Nephron (organoid): ENCODE data around the gene MMEL1.
"Not testable (repeated sequence)": the region's sequence is repeated elsewhere in the genome, so short reads cannot be mapped to it uniquely, and the experiment has no call there.

Source experiments
- H3K27ac Mint-ChIP-seq, 3 experiments: 2 replicates each; pipeline ENCODE4 v1.8.0; 2020; ENCODE audit warnings: mixed read lengths in 3 of 3, mild to moderate bottlenecking in 2 of 3, moderate library complexity in 1 of 3
- H3K27me3 Mint-ChIP-seq: 2 replicates; pipeline ENCODE4 v1.8.0; 2021; ENCODE audit warnings: low read depth, mild to moderate bottlenecking, moderate library complexity, mixed read lengths
- H3K36me3 Mint-ChIP-seq: 2 replicates; pipeline ENCODE4 v1.8.0; 2020; ENCODE audit warnings: low read depth, mixed read lengths
- H3K4me1 Mint-ChIP-seq: 2 replicates; pipeline ENCODE4 v1.8.0; 2020; ENCODE audit warnings: mixed read lengths
- H3K4me3 Mint-ChIP-seq, 3 experiments: 2 replicates each; pipeline ENCODE4 v1.8.0; 2020; ENCODE audit warnings: mild to moderate bottlenecking in 3 of 3, mixed read lengths in 3 of 3, moderate library complexity in 2 of 3
- H3K9me3 Mint-ChIP-seq: 2 replicates; pipeline ENCODE4 v1.8.0; 2020; ENCODE audit warnings: mixed read lengths
- TF ChIP-seq, protein P1 (sequence below), 3 experiments: fragments of 200-600 bp; sonication (generic); IDR thresholded peaks; one replicate each; pipeline ENCODE4 v1.5.0; 2021; ENCODE audit warnings: antibody characterized with exemption in 3 of 3; ENCODE audit not compliant: unreplicated experiment in 3 of 3

MMEL1 gene, protein sequence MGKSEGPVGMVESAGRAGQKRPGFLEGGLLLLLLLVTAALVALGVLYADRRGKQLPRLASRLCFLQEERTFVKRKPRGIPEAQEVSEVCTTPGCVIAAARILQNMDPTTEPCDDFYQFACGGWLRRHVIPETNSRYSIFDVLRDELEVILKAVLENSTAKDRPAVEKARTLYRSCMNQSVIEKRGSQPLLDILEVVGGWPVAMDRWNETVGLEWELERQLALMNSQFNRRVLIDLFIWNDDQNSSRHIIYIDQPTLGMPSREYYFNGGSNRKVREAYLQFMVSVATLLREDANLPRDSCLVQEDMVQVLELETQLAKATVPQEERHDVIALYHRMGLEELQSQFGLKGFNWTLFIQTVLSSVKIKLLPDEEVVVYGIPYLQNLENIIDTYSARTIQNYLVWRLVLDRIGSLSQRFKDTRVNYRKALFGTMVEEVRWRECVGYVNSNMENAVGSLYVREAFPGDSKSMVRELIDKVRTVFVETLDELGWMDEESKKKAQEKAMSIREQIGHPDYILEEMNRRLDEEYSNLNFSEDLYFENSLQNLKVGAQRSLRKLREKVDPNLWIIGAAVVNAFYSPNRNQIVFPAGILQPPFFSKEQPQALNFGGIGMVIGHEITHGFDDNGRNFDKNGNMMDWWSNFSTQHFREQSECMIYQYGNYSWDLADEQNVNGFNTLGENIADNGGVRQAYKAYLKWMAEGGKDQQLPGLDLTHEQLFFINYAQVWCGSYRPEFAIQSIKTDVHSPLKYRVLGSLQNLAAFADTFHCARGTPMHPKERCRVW

DNA sequence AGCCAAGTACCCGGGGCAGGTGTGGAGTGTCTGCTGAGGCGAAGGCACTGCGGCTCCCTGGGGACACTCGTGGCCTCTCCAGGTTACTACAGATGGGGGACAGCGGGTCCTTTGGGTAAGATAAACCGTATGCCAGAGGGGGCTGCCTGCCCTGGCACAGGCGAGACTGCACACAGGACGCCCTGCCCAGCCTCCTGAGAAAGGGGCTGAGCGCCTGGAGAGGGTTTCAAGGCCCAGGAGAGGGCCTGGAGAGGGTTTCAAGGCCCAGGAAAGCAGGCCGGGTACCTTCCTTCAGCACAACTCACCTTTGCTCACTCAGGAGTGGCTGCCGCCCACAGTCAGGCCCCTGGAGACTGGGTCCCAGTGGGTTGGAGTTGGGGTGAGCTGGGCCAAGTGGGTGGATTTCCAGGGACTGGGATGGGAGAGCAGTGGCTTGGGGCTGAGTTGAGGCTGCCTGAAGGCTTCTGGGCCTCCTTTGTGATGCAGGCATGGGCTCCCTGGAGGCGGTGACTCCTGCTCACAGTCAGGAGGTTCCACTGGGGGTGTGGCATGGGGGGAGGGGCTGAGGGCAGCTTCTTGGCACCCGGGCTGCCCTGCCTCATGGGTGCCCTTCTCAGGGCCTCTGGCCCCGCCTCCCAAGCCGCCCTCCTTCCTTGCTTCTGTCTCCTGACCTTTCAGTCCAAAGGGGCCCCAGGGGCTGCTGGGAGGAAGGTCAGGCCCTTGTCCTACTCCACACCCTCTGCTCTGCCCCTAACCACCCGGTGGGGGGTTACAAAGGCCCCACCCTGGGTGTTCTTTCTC, at the start of gene MMEL1:
Gene MMEL1, minus strand, starts transcription at position 456 of the 801 bp plus-strand sequence. CDS start 3,532 bp downstream, outside the sequence.
- TF ChIP-seq, protein P1, sequence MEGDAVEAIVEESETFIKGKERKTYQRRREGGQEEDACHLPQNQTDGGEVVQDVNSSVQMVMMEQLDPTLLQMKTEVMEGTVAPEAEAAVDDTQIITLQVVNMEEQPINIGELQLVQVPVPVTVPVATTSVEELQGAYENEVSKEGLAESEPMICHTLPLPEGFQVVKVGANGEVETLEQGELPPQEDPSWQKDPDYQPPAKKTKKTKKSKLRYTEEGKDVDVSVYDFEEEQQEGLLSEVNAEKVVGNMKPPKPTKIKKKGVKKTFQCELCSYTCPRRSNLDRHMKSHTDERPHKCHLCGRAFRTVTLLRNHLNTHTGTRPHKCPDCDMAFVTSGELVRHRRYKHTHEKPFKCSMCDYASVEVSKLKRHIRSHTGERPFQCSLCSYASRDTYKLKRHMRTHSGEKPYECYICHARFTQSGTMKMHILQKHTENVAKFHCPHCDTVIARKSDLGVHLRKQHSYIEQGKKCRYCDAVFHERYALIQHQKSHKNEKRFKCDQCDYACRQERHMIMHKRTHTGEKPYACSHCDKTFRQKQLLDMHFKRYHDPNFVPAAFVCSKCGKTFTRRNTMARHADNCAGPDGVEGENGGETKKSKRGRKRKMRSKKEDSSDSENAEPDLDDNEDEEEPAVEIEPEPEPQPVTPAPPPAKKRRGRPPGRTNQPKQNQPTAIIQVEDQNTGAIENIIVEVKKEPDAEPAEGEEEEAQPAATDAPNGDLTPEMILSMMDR (IDR thresholded peaks at IDR 0.05; ENCODE audit: unreplicated experiment in 3 of 3): no peak
- H3K36me3 Mint-ChIP-seq: peaks cover 3% of the 10 kb centered on the region
- H3K9me3 Mint-ChIP-seq: peaks cover 10% of the 10 kb centered on the region
- H3K4me3 Mint-ChIP-seq: no peak within 1 kb of the TSS
- H3K4me1 Mint-ChIP-seq: peaks cover 3% of the 10 kb centered on the region
- H3K27ac Mint-ChIP-seq: no peak within 1 kb of the TSS
- peaks cover 54% of the 10 kb centered on the region for H3K27me3 Mint-ChIP-seq

GRCh38 chr1:2676726-2677125, 43.9 kb upstream of the MMEL1 start:
- not testable (repeated sequence) for H3K4me1 Mint-ChIP-seq, H3K27me3 Mint-ChIP-seq, H3K27ac Mint-ChIP-seq, H3K9me3 Mint-ChIP-seq, H3K4me3 Mint-ChIP-seq, H3K36me3 Mint-ChIP-seq

DNA sequence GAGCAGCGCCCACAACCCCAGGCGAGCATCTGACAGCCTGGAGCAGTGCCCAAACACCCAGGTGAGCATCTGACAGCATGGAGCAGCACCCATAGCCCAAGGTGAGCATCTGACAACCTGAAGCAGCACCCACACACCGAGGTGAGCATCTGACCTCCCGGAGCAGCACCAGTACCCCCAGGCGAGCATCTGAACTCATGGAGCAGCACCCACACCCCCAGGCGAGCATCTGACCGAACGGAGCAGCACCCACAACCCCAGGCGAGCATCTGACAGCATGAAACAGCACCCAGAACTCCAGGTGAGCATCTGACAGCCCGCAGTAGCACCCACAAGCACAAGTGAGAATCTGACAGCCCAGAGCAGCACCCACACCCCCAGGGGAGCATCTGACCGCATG, 38.8 kb upstream of the MMEL1 start:
- H3K27me3 Mint-ChIP-seq, H3K4me1 Mint-ChIP-seq, H3K36me3 Mint-ChIP-seq, H3K4me3 Mint-ChIP-seq, H3K9me3 Mint-ChIP-seq, H3K27ac Mint-ChIP-seq: not testable (repeated sequence)

- H3K27ac Mint-ChIP-seq, H3K36me3 Mint-ChIP-seq, H3K27me3 Mint-ChIP-seq, H3K4me3 Mint-ChIP-seq, H3K9me3 Mint-ChIP-seq, H3K4me1 Mint-ChIP-seq: not testable (repeated sequence)
Measured at GRCh38 chr1:2659806-2660205, 27.0 kb upstream of the MMEL1 start.

GRCh38 chr1:2657909-2658308, 25.1 kb upstream of the MMEL1 start:
- peaks cover 28% of the 10 kb centered on the region for H3K9me3 Mint-ChIP-seq
- not testable (repeated sequence) for H3K27ac Mint-ChIP-seq, H3K36me3 Mint-ChIP-seq, H3K4me1 Mint-ChIP-seq, H3K4me3 Mint-ChIP-seq
- H3K27me3 Mint-ChIP-seq: peaks cover 12% of the 10 kb centered on the region

DNA sequence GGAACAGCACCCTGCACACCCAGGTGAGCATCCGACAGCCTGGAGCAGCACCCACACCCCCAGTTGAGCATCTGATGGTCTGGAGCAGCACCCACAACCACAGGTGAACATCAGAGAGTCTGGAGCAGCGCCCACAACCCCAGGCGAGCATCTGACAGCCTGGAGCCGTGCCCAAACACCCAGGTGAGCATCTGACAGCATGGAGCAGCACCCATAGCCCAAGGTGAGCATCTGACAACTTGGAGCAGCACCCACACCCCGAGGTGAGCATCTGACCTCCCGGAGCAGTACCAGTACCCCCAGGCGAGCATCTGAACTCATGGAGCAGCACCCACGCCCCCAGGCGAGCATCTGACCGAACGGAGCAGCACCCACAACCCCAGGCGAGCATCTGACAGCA, 24.3 kb upstream of the MMEL1 start:
- not testable (repeated sequence) for H3K27ac Mint-ChIP-seq, H3K4me1 Mint-ChIP-seq, H3K36me3 Mint-ChIP-seq, H3K4me3 Mint-ChIP-seq
- peaks cover 34% of the 10 kb centered on the region for H3K9me3 Mint-ChIP-seq
- peaks cover 20% of the 10 kb centered on the region for H3K27me3 Mint-ChIP-seq

DNA sequence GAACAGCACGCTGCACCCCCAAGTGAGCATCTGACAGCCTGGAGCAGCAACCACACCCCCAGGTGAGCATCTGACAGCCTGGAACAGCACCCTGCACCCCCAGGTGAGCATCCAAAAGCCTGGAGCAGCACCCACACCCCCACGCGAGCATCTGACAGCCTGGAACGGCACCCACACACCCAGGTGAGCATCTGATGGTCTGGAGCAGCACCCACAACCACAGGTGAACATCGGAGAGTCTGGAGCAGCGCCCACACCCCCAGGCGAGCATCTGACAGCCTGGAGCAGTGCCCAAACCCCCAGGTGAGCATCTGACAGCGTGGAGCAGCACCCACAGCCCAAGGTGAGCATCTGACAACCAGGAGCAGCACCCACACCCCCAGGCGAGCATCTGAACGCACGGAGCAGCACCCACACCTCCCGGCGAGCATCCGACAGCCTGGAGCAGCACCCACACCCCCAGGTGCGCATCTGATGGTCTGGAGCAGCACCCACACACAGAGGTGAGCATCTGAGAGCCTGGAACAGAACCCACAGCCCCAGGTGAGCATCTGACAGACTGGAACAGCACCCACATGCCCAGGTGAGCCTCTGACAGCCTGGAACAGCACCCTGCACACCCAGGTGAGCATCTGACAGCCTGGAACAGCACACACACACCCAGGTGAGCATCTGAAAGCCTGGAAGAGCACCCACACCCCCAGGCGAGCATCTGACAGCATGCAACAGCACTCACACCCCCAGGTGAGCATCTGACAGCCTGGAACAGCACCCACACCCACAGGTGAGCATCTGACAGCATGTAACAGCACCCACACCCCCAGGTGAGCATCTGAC, 23.0 kb upstream of the MMEL1 start:
- H3K27me3 Mint-ChIP-seq: peaks cover 24% of the 10 kb centered on the region
- not testable (repeated sequence) for H3K36me3 Mint-ChIP-seq, H3K4me3 Mint-ChIP-seq, H3K4me1 Mint-ChIP-seq, H3K27ac Mint-ChIP-seq
- H3K9me3 Mint-ChIP-seq: peaks cover 35% of the 10 kb centered on the region

- not testable (repeated sequence) for H3K4me3 Mint-ChIP-seq, H3K36me3 Mint-ChIP-seq, H3K4me1 Mint-ChIP-seq, H3K27ac Mint-ChIP-seq
- peaks cover 24% of the 10 kb centered on the region for H3K27me3 Mint-ChIP-seq
- H3K9me3 Mint-ChIP-seq: peaks cover 35% of the 10 kb centered on the region
Measured at GRCh38 chr1:2654443-2654948, 21.7 kb upstream of the MMEL1 start.

DNA sequence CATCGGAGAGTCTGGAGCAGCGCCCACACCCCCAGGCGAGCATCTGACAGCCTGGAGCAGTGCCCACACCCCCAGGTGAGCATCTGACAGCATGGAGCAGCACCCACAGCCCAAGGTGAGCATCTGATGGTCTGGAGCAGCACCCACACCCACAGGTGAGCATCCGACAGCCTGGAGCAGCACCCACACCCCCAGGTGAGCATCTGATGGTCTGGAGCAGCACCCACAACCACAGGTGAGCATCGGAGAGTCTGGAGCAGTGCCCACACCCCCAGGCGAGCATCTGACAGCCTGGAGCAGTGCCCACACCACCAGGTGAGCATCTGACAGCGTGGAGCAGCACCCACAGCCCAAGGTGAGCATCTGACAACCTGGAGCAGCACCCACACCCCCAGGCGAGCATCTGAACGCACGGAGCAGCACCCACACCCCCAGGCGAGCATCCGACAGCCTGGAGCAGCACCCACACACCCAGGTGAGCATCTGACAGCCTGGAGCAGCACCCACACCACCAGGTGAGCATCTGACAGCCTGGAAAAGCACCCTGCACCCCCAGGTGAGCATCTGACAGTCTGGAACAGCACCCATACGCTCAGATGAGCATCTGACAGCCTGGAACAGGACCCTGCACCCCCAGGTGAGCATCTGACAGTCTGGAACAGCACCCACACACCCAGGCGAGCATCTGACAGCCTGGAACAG, 21.1 kb upstream of the MMEL1 start:
- H3K9me3 Mint-ChIP-seq: peaks cover 35% of the 10 kb centered on the region
- peaks cover 24% of the 10 kb centered on the region for H3K27me3 Mint-ChIP-seq
- H3K4me1 Mint-ChIP-seq, H3K4me3 Mint-ChIP-seq, H3K27ac Mint-ChIP-seq, H3K36me3 Mint-ChIP-seq: not testable (repeated sequence)

DNA sequence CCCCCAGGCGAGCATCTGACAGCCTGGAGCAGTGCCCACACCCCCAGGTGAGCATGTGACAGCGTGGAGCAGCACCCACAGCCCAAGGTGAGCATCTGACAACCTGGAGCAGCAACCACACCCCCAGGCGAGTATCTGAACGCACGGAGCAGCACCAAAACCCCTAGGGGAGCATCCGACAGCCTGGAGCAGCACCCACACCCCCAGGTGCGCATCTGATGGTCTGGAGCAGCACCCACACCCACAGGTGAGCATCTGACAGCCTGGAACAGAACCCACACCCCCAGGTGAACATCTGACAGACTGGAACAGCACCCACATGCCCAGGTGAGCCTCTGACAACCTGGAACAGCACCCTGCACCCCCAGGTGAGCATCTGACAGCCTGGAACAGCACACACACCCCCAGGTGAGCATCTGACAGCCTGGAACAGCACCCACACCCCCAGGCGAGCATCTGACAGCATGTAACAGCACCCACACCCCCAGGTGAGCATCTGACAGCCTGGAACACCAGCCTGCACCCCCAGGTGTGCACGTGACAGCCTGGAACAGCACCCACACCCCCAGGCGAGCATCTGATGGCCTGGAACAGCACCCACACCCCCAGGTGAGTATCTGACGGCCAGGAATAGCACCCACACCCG, 20.2 kb upstream of the MMEL1 start:
- not testable (repeated sequence) for H3K36me3 Mint-ChIP-seq, H3K4me1 Mint-ChIP-seq, H3K27ac Mint-ChIP-seq, H3K4me3 Mint-ChIP-seq
- Mint-ChIP-seq H3K27me3 (peaks cover 24% of the 10 kb centered on the region), H3K9me3 (peaks cover 37% of the 10 kb centered on the region)

GRCh38 chr1:2652152-2652925, 19.5 kb upstream of the MMEL1 start:
- H3K4me3 Mint-ChIP-seq, H3K4me1 Mint-ChIP-seq, H3K27ac Mint-ChIP-seq, H3K36me3 Mint-ChIP-seq: not testable (repeated sequence)
- Mint-ChIP-seq H3K9me3 (peaks cover 41% of the 10 kb centered on the region), H3K27me3 (peaks cover 24% of the 10 kb centered on the region)
